HG03575 (cell line): ENCODE measurements around the gene PRSS57.

Experiments used
- ATAC-seq: cut with Tn5 transposase; IDR thresholded peaks from one replicate; pipeline ENCODE4 v1.9.1; 2021; ENCODE audit not compliant: unreplicated experiment, insufficient number of reproducible peaks, low FRiP score; ENCODE audit errors: extremely low read depth

Gene PRSS57

DNA sequence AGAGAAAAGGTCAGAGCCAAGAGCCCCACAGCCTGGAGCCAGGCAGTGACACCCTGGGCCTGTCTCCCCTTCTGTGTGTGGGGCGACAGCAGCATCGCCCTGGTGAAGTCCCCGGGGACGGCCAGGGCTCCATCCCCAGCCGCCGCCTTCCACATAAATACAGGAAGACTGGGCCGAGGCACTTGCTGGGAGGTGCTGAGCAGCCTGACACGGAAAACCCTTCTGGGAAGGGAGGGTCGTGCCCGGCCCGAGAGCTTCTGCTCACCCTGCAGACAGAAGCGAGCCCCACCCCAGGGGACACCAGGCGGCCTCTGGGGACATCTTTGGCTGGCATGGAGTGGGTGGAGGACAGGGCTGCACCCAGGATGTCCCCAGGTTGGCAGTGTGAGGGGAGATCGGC lies 50.5 kb downstream of the PRSS57 start:
- ATAC-seq: no peak

- no peak for ATAC-seq
Observed at GRCh38 chr19:644363-644762, 50.9 kb downstream of the PRSS57 start.

- ATAC-seq: no peak
Observed at GRCh38 chr19:643736-644135, 51.5 kb downstream of the PRSS57 start.

GRCh38 chr19:642767-643727 lies 52.2 kb downstream of the PRSS57 start:
- no peak for ATAC-seq

DNA sequence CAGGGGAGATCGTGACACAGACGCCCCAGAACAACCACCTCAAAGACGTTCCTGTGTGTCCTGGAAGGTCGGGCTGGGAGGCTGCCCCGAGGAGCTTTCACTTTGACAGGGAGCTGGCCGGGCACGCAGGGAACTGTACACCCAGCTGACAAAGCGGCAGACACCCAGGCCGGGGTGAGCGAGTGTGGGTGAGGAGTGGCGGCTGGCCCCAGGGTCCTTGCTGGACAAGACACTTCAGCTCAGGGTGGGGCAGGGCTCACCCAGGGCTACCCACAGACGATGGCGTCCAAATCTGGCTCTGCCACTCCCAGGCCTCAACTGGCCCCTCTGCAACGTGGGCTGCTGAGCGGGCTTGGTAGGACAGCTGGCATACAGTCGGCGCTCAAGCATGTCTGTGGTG lies 53.5 kb downstream of the PRSS57 start:
- no peak for ATAC-seq

- ATAC-seq: no peak
Observed at GRCh38 chr19:640606-641189, 54.6 kb downstream of the PRSS57 start.

DNA sequence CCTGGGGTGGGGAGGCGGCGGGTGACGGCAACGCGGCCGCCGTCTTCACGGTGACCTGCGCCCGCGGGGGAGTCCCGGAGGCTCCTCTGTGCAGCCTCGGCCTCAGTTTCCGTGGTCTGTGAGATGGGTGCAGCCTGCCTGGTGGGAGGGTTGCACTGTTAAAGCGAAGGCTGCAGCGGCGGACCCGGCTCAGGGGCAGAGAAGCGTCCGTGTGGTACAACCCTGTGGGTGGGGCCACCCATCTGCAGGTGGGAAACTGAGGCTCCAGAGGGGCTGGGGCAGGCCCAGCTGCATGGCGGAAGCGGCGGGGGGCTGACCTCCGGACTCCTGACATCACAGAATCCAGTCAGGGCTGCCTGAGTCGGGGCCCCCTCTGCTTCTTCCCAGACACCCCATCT lies 55.1 kb downstream of the PRSS57 start:
- ATAC-seq: no peak

DNA sequence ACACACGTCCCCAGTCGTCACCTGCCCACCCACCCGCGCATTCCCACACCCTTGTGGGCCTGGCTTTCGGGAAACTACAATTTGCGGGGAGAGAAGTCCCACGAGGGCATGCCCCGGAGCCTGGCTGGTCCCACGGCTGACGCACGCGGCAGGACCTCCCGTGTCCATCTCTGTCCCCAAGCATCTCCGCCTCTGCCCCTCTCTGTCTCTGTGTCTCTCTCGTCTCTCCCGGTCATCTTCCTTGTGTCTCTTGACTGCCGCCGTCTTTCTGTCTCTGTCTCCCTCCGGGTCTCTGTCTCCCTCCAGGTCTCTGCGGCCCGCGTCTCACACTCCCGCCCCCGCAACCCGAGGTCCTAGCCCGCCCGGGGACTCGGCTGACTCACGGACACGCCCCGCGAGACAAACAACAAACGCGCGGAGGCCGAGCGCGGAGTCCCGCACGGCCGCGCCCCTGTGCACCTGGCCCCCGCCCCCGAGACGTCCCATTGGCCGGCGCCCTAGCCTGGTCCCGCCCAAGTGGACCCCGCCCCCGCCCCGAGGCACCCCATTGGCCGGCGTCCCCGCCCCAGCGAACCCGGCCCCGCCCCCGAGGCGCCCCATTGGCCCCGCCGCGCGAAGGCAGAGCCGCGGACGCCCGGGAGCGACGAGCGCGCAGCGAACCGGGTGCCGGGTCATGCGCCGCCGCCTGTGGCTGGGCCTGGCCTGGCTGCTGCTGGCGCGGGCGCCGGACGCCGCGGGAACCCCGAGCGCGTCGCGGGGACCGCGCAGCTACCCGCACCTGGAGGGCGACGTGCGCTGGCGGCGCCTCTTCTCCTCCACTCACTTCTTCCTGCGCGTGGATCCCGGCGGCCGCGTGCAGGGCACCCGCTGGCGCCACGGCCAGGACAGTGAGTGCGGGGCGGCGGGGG lies 55.7 kb downstream of the PRSS57 start, which contains the start of gene FGF22:
Gene FGF22 (plus strand): TSS at position 627 of the 908 bp plus-strand sequence. CDS start 47 bp downstream, at position 674.
- no peak for ATAC-seq

- no peak for ATAC-seq
Observed at GRCh38 chr19:638906-639252, 56.4 kb downstream of the PRSS57 start.
